Activated T-cell treated with anti-CD3 and anti-CD28 coated beads, Interleukin-2, amount 50 U/mL, for 24 hours (primary cell): ENCODE measurements around the gene MAT1A.
"Not testable (repeated sequence)": the region's sequence is repeated elsewhere in the genome, so short reads cannot be mapped to it uniquely, and the experiment has no call there.

Source experiments
- DNase-seq: peaks from one replicate; pipeline ENCODE4 v3.0.0-alpha.2; 2020
- H3K27ac Mint-ChIP-seq: 2 replicates; pipeline ENCODE4 v1.8.0; 2020; ENCODE audit warnings: mild to moderate bottlenecking, mixed read lengths
- H3K27me3 Mint-ChIP-seq: 2 replicates; pipeline ENCODE4 v1.8.0; 2020; ENCODE audit warnings: mixed read lengths
- H3K36me3 Mint-ChIP-seq: 2 replicates; pipeline ENCODE4 v1.8.0; 2020; ENCODE audit warnings: low read depth, mixed read lengths
- H3K4me1 Mint-ChIP-seq: 2 replicates; pipeline ENCODE4 v1.8.0; 2020; ENCODE audit warnings: low read depth, mixed read lengths
- H3K4me3 Mint-ChIP-seq: 2 replicates; pipeline ENCODE4 v1.8.0; 2020; ENCODE audit warnings: mild to moderate bottlenecking, moderate library complexity, mixed read lengths
- H3K9me3 Mint-ChIP-seq: 2 replicates; pipeline ENCODE4 v1.8.0; 2020; ENCODE audit warnings: mixed read lengths

The MAT1A gene

GRCh38 chr10:80244371-80244770 lies 45.1 kb downstream of the MAT1A start:
- not testable (repeated sequence) for H3K4me1 Mint-ChIP-seq, H3K27ac Mint-ChIP-seq, H3K9me3 Mint-ChIP-seq, H3K36me3 Mint-ChIP-seq, DNase-seq, H3K4me3 Mint-ChIP-seq
- H3K27me3 Mint-ChIP-seq: peaks cover 11% of the 10 kb centered on the region

GRCh38 chr10:80242341-80242740 lies 47.1 kb downstream of the MAT1A start:
- not testable (repeated sequence) for H3K9me3 Mint-ChIP-seq, H3K36me3 Mint-ChIP-seq, H3K4me3 Mint-ChIP-seq, H3K27ac Mint-ChIP-seq, DNase-seq, H3K4me1 Mint-ChIP-seq
- H3K27me3 Mint-ChIP-seq: peaks cover 11% of the 10 kb centered on the region

DNA sequence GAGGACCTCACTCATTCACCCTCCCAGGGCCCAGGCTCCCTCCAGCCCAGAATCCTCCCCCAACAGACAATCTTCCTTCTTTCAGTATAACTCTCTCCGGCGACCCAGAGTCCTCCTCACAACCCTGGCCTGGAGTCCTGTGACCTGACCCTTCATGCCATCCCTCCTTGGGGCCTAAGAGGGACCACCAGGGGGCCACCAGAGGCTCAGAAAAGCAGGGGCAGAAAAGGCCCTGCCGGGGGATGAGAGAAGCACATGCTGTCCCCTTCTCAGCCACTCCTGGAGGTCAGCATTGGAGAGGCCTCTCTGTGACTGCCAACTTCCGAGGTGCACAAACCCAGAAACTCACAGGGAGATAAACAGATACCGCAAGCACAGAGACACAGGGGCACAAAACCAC lies 53.0 kb downstream of the MAT1A start:
- H3K4me3 Mint-ChIP-seq, DNase-seq, H3K4me1 Mint-ChIP-seq, H3K36me3 Mint-ChIP-seq, H3K27ac Mint-ChIP-seq, H3K27me3 Mint-ChIP-seq, H3K9me3 Mint-ChIP-seq: not testable (repeated sequence)

DNA sequence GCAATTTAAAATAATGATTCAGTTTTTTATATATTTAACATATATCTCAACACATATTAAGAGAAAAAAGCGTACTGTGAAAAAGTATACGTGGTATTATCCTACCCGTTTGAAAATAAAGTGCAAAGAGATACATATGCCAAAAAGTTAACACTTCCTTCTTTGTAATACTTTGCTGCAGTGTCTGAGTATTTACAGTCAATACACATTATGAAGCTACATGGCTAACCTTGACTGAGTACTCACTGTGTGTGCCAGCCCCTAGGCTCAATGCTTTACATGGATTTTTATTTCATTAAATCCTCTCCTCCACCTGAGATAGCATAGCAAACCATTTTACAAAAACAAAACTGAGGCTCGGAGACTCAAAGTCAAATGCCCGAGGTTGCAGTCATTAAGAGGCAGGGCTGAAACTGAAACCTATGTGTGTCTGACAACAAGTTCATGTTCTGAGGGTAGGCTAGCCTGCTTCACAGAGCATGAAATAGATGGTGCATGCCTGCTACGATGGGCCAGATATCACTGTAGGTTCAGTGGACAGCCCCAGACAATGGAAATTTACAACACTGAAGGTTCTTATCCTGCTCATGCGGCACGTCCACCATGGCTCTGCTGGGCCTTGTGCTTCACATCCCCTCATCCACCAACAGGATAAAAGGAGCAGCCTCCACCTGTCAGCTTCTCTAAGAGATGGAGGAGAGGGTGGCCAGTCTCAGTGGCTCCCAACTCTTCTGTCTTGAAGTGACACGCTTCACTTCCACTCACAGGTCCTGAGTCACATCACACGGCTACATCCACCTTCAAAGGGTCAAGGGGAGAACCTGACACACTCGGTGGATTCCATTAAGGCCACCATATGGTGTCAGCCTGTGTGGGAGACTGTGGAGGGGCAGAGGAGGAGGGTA lies 54.9 kb downstream of the MAT1A start:
- not testable (repeated sequence) for H3K36me3 Mint-ChIP-seq, H3K27me3 Mint-ChIP-seq, H3K9me3 Mint-ChIP-seq, H3K4me3 Mint-ChIP-seq, H3K27ac Mint-ChIP-seq, H3K4me1 Mint-ChIP-seq, DNase-seq

DNA sequence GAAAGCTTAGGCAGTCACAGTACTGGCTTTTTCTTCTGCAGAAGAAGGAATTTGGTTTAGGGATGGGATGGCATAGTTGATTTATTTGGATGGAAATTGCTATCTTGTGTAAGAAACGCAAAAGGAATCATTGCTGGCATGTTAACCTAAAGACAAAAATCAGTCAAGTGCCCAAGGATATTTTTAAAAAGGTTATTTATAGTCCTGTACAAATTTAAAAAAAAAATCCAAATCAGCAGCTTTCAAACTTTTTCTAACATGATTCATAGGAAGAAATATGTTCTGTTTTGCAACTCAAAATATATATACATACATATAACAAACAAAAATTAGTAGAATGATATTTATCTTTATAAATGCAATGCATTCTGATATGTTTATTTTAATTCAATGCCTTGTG lies 55.6 kb downstream of the MAT1A start:
- H3K36me3 Mint-ChIP-seq, DNase-seq, H3K4me1 Mint-ChIP-seq, H3K9me3 Mint-ChIP-seq, H3K4me3 Mint-ChIP-seq, H3K27ac Mint-ChIP-seq, H3K27me3 Mint-ChIP-seq: not testable (repeated sequence)

GRCh38 chr10:80226723-80227122 lies 62.7 kb downstream of the MAT1A start:
- H3K4me3 Mint-ChIP-seq, H3K4me1 Mint-ChIP-seq, DNase-seq, H3K36me3 Mint-ChIP-seq, H3K27ac Mint-ChIP-seq, H3K9me3 Mint-ChIP-seq: not testable (repeated sequence)
- H3K27me3 Mint-ChIP-seq: peaks cover 13% of the 10 kb centered on the region

DNA sequence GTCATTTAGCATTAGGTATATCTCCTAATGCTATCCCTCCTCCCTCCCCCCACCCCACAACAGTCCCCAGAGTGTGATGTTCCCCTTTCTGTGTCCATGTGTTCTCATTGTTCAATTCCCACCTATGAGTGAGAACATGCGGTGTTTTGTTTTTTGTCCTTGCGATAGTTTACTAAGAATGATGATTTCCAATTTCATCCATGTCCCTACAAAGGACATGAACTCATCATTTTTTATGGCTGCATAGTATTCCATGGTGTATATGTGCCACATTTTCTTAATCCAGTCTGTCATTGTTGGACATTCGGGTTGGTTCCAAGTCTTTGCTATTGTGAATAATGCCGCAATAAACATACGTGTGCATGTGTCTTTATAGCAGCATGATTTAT lies 66.4 kb downstream of the MAT1A start:
- H3K27me3 Mint-ChIP-seq: peaks cover 13% of the 10 kb centered on the region
- not testable (repeated sequence) for H3K27ac Mint-ChIP-seq, H3K4me3 Mint-ChIP-seq, H3K4me1 Mint-ChIP-seq, H3K36me3 Mint-ChIP-seq, DNase-seq, H3K9me3 Mint-ChIP-seq
